SH-SY5Y (cell line): ENCODE data around the gene ADAMTS6.

ENCODE experiments used
- GATA2 ChIP-seq: IDR thresholded peaks from 2 replicates; pipeline ENCODE4 v1.6.1; 2011; ENCODE audit warnings: mild to moderate bottlenecking, low read depth, low read length
- GATA3 ChIP-seq: IDR thresholded peaks from 2 replicates; pipeline ENCODE4 v1.6.1; 2011; ENCODE audit warnings: low read depth, mild to moderate bottlenecking, low read length, moderate library complexity

DNA sequence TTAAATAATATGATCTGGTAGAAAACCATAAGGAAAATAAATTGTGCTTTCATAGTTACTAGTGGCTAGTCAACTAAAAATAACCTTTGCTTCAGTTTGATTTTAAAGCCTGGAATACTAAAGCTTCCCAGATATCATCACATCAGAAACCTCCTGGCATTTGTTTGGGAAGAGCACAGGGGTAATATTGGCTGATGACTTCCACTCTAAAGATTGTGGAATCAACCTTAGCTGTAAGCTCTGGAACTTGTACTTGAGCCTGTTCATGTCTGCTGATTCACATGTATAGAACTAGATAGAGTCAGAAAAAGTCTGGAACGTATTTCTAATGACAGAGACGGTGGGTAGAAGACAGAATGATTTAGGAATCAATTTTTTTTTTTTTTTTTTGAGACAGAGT lies 367.9 kb downstream of the ADAMTS6 start:
- no peak for TF ChIP-seq GATA2
- TF ChIP-seq GATA3: no peak
